ENCODE data around the gene MAP2.

MAP2 gene

GRCh38 chr2:209741953-209742352 lies 318.1 kb downstream of the MAP2 start:
- DNase-seq, result no peak

DNA sequence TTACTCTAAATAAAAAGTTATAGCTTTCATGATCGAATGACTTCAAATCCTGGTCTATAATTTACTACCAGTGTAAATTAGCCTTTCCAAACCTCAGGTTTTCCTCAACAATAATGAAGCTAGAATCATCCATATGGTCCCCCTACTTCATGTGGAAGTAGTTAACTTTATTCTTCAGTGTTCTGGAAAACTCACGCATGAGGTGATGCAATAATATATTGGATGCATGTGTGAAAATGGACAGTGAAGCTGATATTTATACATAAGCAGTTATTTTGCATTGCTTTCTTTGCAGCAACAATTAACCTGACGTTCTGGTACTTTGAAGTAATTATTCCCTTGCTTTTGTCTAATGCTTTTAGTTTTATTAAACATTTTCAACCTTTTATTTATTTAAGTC lies 329.2 kb downstream of the MAP2 start:
- DNase-seq, result no peak

GRCh38 chr2:209757163-209757562 lies 333.3 kb downstream of the MAP2 start:
- no peak for DNase-seq

GRCh38 chr2:209761566-209761965 lies 337.7 kb downstream of the MAP2 start:
- DNase-seq, result no peak

GRCh38 chr2:209762563-209762962 lies 338.7 kb downstream of the MAP2 start:
- DNase-seq, result no peak

GRCh38 chr2:209763106-209763505 lies 339.3 kb downstream of the MAP2 start:
- no peak for DNase-seq

GRCh38 chr2:209766613-209767012 lies 342.8 kb downstream of the MAP2 start:
- DNase-seq, result no peak

- no peak for DNase-seq
Observed at GRCh38 chr2:209767316-209767715, 343.5 kb downstream of the MAP2 start.

DNA sequence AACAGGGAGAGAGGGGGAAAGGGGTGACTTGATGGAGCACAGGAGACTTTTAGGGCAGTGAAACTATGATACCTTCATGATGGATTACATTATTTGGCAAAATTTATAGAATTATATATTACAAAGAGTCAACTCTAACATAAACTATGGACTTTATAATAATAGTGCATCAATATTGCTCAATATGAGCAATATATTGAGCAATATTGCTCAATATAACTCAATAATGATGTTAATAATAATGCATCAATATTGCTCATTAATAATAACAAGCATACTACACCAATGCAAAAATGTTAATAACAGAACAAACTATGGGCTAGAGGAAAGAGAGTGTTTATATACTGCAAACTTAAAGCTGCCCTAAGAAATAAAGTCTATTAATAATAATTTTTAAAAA lies 344.7 kb downstream of the MAP2 start:
- DNase-seq, result no peak

- peak; percentile 72 for DNase-seq
Observed at GRCh38 chr2:209771474-209772289, 347.8 kb downstream of the MAP2 start, which contains the start of gene UNC80. Gene UNC80 (plus strand): TSS chr2:209771832. CDS start chr2:209772073, 241 bp downstream.

- peak; percentile 48 for DNase-seq
Observed at GRCh38 chr2:209772290-209772685, 348.4 kb downstream of the MAP2 start.

- DNase-seq, result peak; percentile 47
Observed at GRCh38 chr2:209773377-209773776, 349.5 kb downstream of the MAP2 start.
